CD14-positive monocyte (primary cell): ENCODE data around the gene BCAT1. TPM values are rescaled to one million over a fixed set of nuclear protein-coding genes. Genes with fewer than 3 reads are reported as not detected.

ENCODE experiments used
- DNase-seq, 3 donors: peaks; one replicate each; pipeline ENCODE4 v3.0.0-alpha.2; 2011 to 2022
- H2AFZ ChIP-seq: 2 replicates; pipeline ENCODE4 v1.6.0; 2012; ENCODE audit warnings: mild to moderate bottlenecking, low read depth, low read length, inconsistent platforms; ENCODE audit not compliant: insufficient read depth, poor library complexity, severe bottlenecking
- H3K27ac ChIP-seq, 2 donors: 1 replicate in 1 of 2; 2 replicates in 1 of 2; pipeline ENCODE4 v1.5.1; 2012 to 2013; ENCODE audit warnings: low read length in 2 of 2, control low read depth in 1 of 2, inconsistent platforms in 1 of 2, low read depth in 1 of 2, mild to moderate bottlenecking in 1 of 2
- H3K27me3 ChIP-seq, 2 donors: one replicate each; pipeline versions ENCODE4 v1.6.0 to v1.6.1; 2011 to 2013; ENCODE audit warnings: low read length in 2 of 2; ENCODE audit not compliant: control insufficient read depth in 2 of 2, insufficient read depth in 2 of 2
- H3K36me3 ChIP-seq, 2 donors: replicated peaks in 1 of 2; 1 replicate in 1 of 2; 2 replicates in 1 of 2; pipeline versions ENCODE4 v1.5.1 to v1.6.1; 2012 to 2013; ENCODE audit warnings: low read length in 2 of 2, control low read depth in 1 of 2, inconsistent platforms in 1 of 2, mild to moderate bottlenecking in 1 of 2; ENCODE audit not compliant: insufficient read depth in 2 of 2, control insufficient read depth in 1 of 2
- H3K4me1 ChIP-seq, 2 donors: 1 replicate in 1 of 2; 2 replicates in 1 of 2; pipeline versions ENCODE4 v1.5.1 to v1.6.1; 2012 to 2013; ENCODE audit warnings: low read length in 2 of 2, control low read depth in 1 of 2, inconsistent platforms in 1 of 2, mild to moderate bottlenecking in 1 of 2, moderate library complexity in 1 of 2; ENCODE audit not compliant: insufficient read depth in 2 of 2, control insufficient read depth in 1 of 2
- H3K4me2 ChIP-seq: replicated peaks from 2 replicates; pipeline ENCODE3; 2012; ENCODE audit warnings: low read length, moderate library complexity, mild to moderate bottlenecking; ENCODE audit not compliant: poor library complexity, severe bottlenecking; ENCODE audit errors: extremely low read depth
- H3K4me3 ChIP-seq, 3 experiments: fragments of 200-600 bp in 1 of 3; sonication (generic) in 1 of 3; replicated peaks in 1 of 3; 1 replicate in 2 of 3; 2 replicates in 1 of 3; pipeline ENCODE4 v1.5.1; 2011 to 2013; ENCODE audit warnings: low read length in 3 of 3, mild to moderate bottlenecking in 3 of 3, control low read depth in 2 of 3, low read depth in 2 of 3, inconsistent platforms in 1 of 3, moderate library complexity in 1 of 3
- H3K79me2 ChIP-seq: 2 replicates; pipeline ENCODE4 v1.6.0; 2012; ENCODE audit warnings: mild to moderate bottlenecking, control low read depth, inconsistent platforms, low read length, moderate library complexity; ENCODE audit not compliant: insufficient read depth
- H3K9ac ChIP-seq: 2 replicates; pipeline ENCODE4 v1.6.0; 2017; ENCODE audit warnings: low read length, mild to moderate bottlenecking; ENCODE audit not compliant: insufficient read depth, poor library complexity, severe bottlenecking
- H3K9me3 ChIP-seq, 2 donors: replicated peaks in 1 of 2; 1 replicate in 1 of 2; 2 replicates in 1 of 2; pipeline versions ENCODE4 v1.5.1 to v1.6.1; 2012 to 2013; ENCODE audit warnings: low read length in 2 of 2, control low read depth in 1 of 2; ENCODE audit not compliant: control insufficient read depth in 1 of 2, insufficient read depth in 1 of 2
- H4K20me1 ChIP-seq: 2 replicates; pipeline ENCODE4 v1.6.0; 2012; ENCODE audit warnings: mild to moderate bottlenecking, low read length, control low read depth, moderate library complexity; ENCODE audit not compliant: insufficient read depth
- H3K27ac Mint-ChIP-seq, 7 donors: one replicate each; pipeline ENCODE4 v1.8.0; 2020; ENCODE audit warnings: mild to moderate bottlenecking in 7 of 7, mixed read lengths in 7 of 7, moderate library complexity in 6 of 7, inconsistent platforms in 2 of 7
- H3K27me3 Mint-ChIP-seq, 3 donors: one replicate each; pipeline ENCODE4 v1.8.0; 2021 to 2022; ENCODE audit warnings: low read depth in 3 of 3, mild to moderate bottlenecking in 3 of 3, mixed read lengths in 3 of 3, moderate library complexity in 3 of 3, inconsistent platforms in 1 of 3
- H3K36me3 Mint-ChIP-seq, 2 donors: one replicate each; pipeline ENCODE4 v1.8.0; 2020; ENCODE audit warnings: mixed read lengths in 2 of 2, inconsistent platforms in 1 of 2, mild to moderate bottlenecking in 1 of 2
- H3K4me1 Mint-ChIP-seq: one replicate; pipeline ENCODE4 v1.8.0; 2020; ENCODE audit warnings: mild to moderate bottlenecking, mixed read lengths
- H3K4me3 Mint-ChIP-seq, 2 donors: one replicate each; pipeline ENCODE4 v1.8.0; 2020; ENCODE audit warnings: mild to moderate bottlenecking in 2 of 2, mixed read lengths in 2 of 2, moderate library complexity in 1 of 2
- H3K9me3 Mint-ChIP-seq, 7 donors: one replicate each; pipeline ENCODE4 v1.8.0; 2020 to 2022; ENCODE audit warnings: mixed read lengths in 7 of 7, mild to moderate bottlenecking in 6 of 7, moderate library complexity in 6 of 7, inconsistent platforms in 2 of 7
- WGBS: methylation state at CpG from one replicate; pipeline ENCODE4 v1.1.5; 2013; ENCODE audit warnings: missing lambda C conversion rate; ENCODE audit not compliant: insufficient coverage; 5-methylcytosine and 5-hydroxymethylcytosine counted together
- intact Hi-C, 2 donors: fragments of 100-400 bp; cut with micrococcal nuclease; formaldehyde crosslinking; loops; one replicate each; pipeline versions ENCODE4 v1.15.0 to v1.15.1; 2023
- polyA plus RNA-seq, 3 donors: library from polyadenylated mRNA; depleted of rRNA in 1 of 3; unstranded in 2 of 3; stranded (reverse) in 1 of 3; fragments of 300-500 nt in 2 of 3; fragments of >200 nt in 1 of 3; fragmentation: Illumina TruSeq in 2 of 3; gene quantifications; 1 replicate in 2 of 3; 2 replicates in 1 of 3; pipeline ENCODE4 v1.2.3, GENCODE V29; 2012 to 2021
- TF ChIP-seq, protein P1 (sequence below): fragments of 200-600 bp; IDR thresholded peaks from one replicate; pipeline ENCODE4 v1.8.0; 2022; ENCODE audit warnings: antibody characterized with exemption, mild to moderate bottlenecking

The BCAT1 gene
- polyA plus RNA-seq, 3 donors, result 3.5 to 16.9 (median 15.2) TPM

DNA sequence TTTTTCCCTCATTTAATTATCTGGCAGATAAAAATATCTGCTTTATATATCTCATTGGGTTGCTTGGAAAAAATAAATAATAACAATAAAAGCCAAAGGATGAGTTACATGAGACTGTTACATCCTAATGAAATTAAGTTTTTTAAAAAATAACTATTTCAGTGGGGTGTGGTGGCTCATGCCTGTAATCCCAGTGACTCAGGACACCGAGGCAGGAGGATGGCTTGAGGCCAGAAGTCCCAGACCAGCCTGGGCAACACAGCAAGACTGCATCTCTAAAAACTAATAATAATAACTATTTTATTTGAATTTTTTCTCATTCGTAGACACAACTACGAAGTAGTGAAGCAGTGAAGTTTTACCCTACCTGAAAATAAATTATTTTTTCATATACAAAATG lies 103.3 kb downstream of the BCAT1 start:
- no peak overlapping the region for H2AFZ ChIP-seq
- no CpG with 5 or more reads among the region's 3 CpGs for WGBS
- no peaks in the 10 kb centered on the region for H3K4me1 ChIP-seq
- no peak for DNase-seq
- no peaks in the 10 kb centered on the region for H3K27me3 ChIP-seq
- no peaks in the 10 kb centered on the region for H4K20me1 ChIP-seq
- no peak overlapping the region for H3K9ac ChIP-seq
- Mint-ChIP-seq H3K4me3 (no peak overlapping the region), H3K4me1 (peaks cover 4% of the 10 kb centered on the region), H3K9me3 (no peaks in the 10 kb centered on the region), H3K27ac (no peak overlapping the region), H3K36me3 (peaks cover 2% of the 10 kb centered on the region in 2 donors), H3K27me3 (peaks cover 0 to 1% (median 0%) of the 10 kb centered on the region in 3 donors)
- H3K79me2 ChIP-seq, result no peaks in the 10 kb centered on the region
- intact Hi-C loops, result no loop called here
- H3K4me3 ChIP-seq, result no peak overlapping the region
- no peaks in the 10 kb centered on the region for H3K9me3 ChIP-seq
- TF ChIP-seq, protein P1, sequence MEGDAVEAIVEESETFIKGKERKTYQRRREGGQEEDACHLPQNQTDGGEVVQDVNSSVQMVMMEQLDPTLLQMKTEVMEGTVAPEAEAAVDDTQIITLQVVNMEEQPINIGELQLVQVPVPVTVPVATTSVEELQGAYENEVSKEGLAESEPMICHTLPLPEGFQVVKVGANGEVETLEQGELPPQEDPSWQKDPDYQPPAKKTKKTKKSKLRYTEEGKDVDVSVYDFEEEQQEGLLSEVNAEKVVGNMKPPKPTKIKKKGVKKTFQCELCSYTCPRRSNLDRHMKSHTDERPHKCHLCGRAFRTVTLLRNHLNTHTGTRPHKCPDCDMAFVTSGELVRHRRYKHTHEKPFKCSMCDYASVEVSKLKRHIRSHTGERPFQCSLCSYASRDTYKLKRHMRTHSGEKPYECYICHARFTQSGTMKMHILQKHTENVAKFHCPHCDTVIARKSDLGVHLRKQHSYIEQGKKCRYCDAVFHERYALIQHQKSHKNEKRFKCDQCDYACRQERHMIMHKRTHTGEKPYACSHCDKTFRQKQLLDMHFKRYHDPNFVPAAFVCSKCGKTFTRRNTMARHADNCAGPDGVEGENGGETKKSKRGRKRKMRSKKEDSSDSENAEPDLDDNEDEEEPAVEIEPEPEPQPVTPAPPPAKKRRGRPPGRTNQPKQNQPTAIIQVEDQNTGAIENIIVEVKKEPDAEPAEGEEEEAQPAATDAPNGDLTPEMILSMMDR, result no peak
- no peak overlapping the region for H3K27ac ChIP-seq
- no peaks in the 10 kb centered on the region for H3K36me3 ChIP-seq
- H3K4me2 ChIP-seq, result no peak overlapping the region

DNA sequence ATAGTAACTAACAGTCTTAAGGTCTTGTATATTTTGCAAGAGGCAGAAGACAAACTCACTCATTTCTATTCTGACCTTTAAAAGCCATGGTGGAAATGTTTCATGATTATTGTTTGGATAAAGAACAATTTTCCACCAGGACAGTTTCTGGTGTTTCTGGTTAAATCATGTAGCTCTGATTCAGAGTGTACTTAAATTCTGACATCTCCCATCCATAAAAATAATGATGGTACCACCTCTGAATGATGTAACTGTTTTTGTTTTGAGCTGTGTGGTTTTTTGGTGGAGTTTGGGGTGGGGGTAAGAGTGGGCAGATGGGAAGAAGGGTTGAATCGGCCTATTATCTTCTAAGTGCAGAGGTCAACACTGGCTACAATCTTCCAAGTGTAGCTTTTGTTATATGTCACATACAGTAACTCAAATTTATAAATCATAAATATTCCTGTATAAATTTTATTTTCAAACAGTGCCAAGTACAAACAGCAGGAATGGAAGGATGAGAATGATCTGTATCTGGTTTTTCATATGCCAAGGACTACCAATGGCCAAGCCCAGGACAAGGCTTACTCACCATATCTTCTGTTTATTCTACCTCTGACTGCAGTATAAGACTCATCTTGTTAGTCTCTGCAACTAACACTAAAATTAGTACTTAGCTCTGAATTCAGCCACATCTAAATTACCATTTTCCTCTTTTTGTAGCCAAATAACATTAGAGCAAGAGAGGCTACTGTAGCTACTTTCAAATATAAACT lies 108.7 kb downstream of the BCAT1 start:
- Histone ChIP-seq H3K79me2 (no peaks in the 10 kb centered on the region), H3K27me3 (no peaks in the 10 kb centered on the region), H2AFZ (no peak overlapping the region), H3K9me3 (no peaks in the 10 kb centered on the region), H3K4me2 (no peak overlapping the region), H4K20me1 (no peaks in the 10 kb centered on the region), H3K9ac (no peak overlapping the region), H3K27ac (no peak overlapping the region), H3K36me3 (no peaks in the 10 kb centered on the region), H3K4me3 (no peak overlapping the region), H3K4me1 (peaks cover 21 to 23% of the 10 kb centered on the region in 2 donors)
- Mint-ChIP-seq H3K9me3 (no peaks in the 10 kb centered on the region), H3K27me3 (no peaks in the 10 kb centered on the region), H3K27ac (peak overlapping the region in 2 of 7 donors; percentile 15 to 28), H3K4me3 (no peak overlapping the region), H3K4me1 (peaks cover 28% of the 10 kb centered on the region), H3K36me3 (peaks cover 3 to 5% of the 10 kb centered on the region in 2 donors)
- no CpG with 5 or more reads among the region's 1 CpG for WGBS
- intact Hi-C loops, result no loop called here
- TF ChIP-seq, protein P1, result no peak
- no peak for DNase-seq
